ENCODE results near the gene LCMT1.
"Not testable (repeated sequence)": the region's sequence is repeated elsewhere in the genome, so short reads cannot be mapped to it uniquely, and the experiment has no call there.

LCMT1 gene

GRCh38 chr16:25097276-25097975, 14.1 kb upstream of the LCMT1 start:
- DNase-seq = no peak

- no peak for DNase-seq
These were observed 11.0 kb upstream of the LCMT1 start for GRCh38 chr16:25100511-25100910.

- peak; percentile 65 to 78 for DNase-seq
These were observed 4.7 kb upstream of the LCMT1 start for GRCh38 chr16:25106567-25107465.

- no peak for DNase-seq
These were observed 4.1 kb upstream of the LCMT1 start for GRCh38 chr16:25107466-25107792.

- DNase-seq = peak; percentile 19 to 67
These were observed 3.5 kb upstream of the LCMT1 start for GRCh38 chr16:25108054-25108453.

- no peak for DNase-seq
These were observed 1.9 kb upstream of the LCMT1 start for GRCh38 chr16:25109643-25110042.

- DNase-seq = peak in 1 of 2 experiments; percentile 8
These were observed 1.1 kb upstream of the LCMT1 start for GRCh38 chr16:25110387-25110947.

GRCh38 chr16:25114121-25114520, 2.6 kb downstream of the LCMT1 start:
- no peak for DNase-seq

GRCh38 chr16:25118851-25119578, 7.5 kb downstream of the LCMT1 start:
- no peak for DNase-seq

GRCh38 chr16:25121824-25122600, 10.5 kb downstream of the LCMT1 start:
- no peak for DNase-seq

GRCh38 chr16:25124503-25124902, 13.0 kb downstream of the LCMT1 start:
- DNase-seq = no peak

- DNase-seq = not testable (repeated sequence)
These were observed 14.6 kb downstream of the LCMT1 start for GRCh38 chr16:25126086-25126666.

GRCh38 chr16:25126820-25127232, 15.3 kb downstream of the LCMT1 start:
- peak in 1 of 2 experiments; percentile 39 for DNase-seq

- DNase-seq = not testable (repeated sequence)
These were observed 21.2 kb downstream of the LCMT1 start for GRCh38 chr16:25132751-25133150.

GRCh38 chr16:25134166-25134700, 22.7 kb downstream of the LCMT1 start:
- no peak for DNase-seq

GRCh38 chr16:25135254-25135878, 23.8 kb downstream of the LCMT1 start:
- DNase-seq = peak in 1 of 2 experiments; percentile 23

GRCh38 chr16:25138130-25138529, 26.6 kb downstream of the LCMT1 start:
- no peak for DNase-seq

- no peak for DNase-seq
These were observed 28.9 kb downstream of the LCMT1 start for GRCh38 chr16:25140459-25140858.

- DNase-seq = no peak
These were observed 30.1 kb downstream of the LCMT1 start for GRCh38 chr16:25141648-25142047.

GRCh38 chr16:25143928-25144327, 32.4 kb downstream of the LCMT1 start:
- DNase-seq = no peak

- no peak for DNase-seq
These were observed 37.1 kb downstream of the LCMT1 start for GRCh38 chr16:25148568-25149215.
